Activated naive CD8-positive, alpha-beta T cell treated with anti-CD3 and anti-CD28 coated beads for 36 hours (primary cell): Measurements from ENCODE around the gene KDM4B. TPM values are rescaled to one million over a fixed set of nuclear protein-coding genes. Genes with fewer than 3 reads are reported as not detected.

Source experiments
- total RNA-seq, 2 experiments: library from RNA; stranded (reverse); gene quantifications; one replicate each; pipeline ENCODE4 v1.2.3, GENCODE V29; 2021

Gene KDM4B
- total RNA-seq, 2 experiments from 2014 or later: 29.4 to 31.3 TPM

Other genes with a start within 250 kb of the KDM4B start
- 10 to 100 TPM; 71.7 to 72.3 TPM for gene DPP9, start 245.3 kb upstream of the KDM4B start, total RNA-seq
- gene FEM1A, start 177.4 kb upstream of the KDM4B start, total RNA-seq: 10 to 100 TPM; 21.8 to 22.5 TPM
- 10 to 100 TPM; 18.4 to 19.5 TPM for gene TICAM1, start 137.4 kb upstream of the KDM4B start, total RNA-seq
- gene PLIN3, start 101.4 kb upstream of the KDM4B start, total RNA-seq: 10 to 100 TPM; 14.6 to 14.7 TPM
- under 1 TPM in 1 of 2 experiments, not detected in 1; 0.12 TPM for gene ARRDC5, start 66.2 kb upstream of the KDM4B start, total RNA-seq
- 100 to 1,000 TPM; 244 to 245 TPM for gene UHRF1, start 59.6 kb upstream of the KDM4B start, total RNA-seq